ENCODE results near the gene OLFM2. TPM values are rescaled to one million over a fixed set of nuclear protein-coding genes. Genes with fewer than 3 reads are reported as not detected.
A peak's percentile ranks its signal among the peaks of the same experiment; 100 is the strongest.
"Not testable (repeated sequence)": the region's sequence is repeated elsewhere in the genome, so short reads cannot be mapped to it uniquely, and the experiment has no call there.

The OLFM2 gene
- polyA plus RNA-seq, 4 donors, result 17.8 to 30.7 (median 23.2) TPM

- DNase-seq (ENCODE audit: low read depth in 4 of 4, low spot score in 3 of 4), result no peak
Observed at GRCh38 chr19:9868983-9869617, 67.2 kb downstream of the OLFM2 start.

DNA sequence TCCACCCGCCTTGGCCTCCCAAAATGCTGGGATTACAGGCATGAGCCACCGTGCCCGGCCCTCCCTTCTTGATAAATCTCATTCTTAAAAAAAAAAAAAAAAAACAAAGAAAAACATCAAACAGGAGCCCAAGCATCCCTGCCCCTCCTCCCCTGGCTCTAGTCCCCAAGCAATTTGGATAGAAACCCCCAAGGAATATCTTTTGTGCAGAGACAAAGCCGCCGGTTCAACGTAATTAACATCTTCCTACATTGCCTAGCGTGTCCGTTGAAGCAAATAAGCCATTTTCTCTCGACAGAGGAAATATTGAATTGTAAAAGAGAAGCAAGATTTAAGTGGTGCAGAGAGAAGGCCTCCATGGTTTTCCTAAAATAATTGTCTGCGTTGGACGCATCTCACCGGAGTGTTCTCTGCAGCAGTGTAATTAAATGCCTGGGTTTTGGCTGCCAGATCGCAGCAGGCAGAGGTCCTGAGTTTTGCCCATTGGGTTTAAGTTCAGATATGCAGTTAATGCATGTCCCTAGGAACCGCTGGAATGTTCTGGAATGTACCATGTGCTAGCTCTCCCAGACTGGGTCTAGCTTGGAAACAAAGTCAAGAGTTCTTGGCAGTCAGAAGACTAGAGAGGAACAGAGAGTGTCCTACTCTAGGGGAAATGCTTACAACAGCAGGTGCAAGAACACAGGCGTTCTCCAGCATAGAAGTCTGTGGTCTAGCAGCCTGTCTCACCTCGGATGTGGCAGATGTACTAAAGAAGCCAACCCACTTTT lies 70.4 kb downstream of the OLFM2 start:
- no peak for DNase-seq (ENCODE audit: low read depth in 4 of 4, low spot score in 3 of 4)

DNA sequence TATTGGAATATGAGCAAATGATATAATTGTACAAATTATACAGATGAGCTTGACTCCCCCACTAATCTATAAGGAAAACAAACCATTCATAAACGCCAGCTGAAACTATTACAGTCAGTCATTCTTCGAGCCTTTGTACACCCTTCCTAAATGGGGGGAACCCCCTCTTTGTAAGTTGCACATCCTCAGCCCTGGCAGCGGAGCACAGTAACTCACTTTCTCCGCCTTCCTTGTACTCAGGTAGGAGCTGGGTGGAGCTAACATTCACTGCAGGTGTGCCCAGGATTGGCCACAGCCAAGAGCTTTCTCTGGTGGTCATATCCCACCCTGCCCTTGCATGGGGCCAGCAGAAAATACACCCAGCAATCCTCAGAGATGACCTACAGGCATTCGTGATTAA lies 72.6 kb downstream of the OLFM2 start:
- no peak for DNase-seq (ENCODE audit: low read depth in 4 of 4, low spot score in 3 of 4)

- no peak for DNase-seq (ENCODE audit: low read depth in 4 of 4, low spot score in 3 of 4)
Observed at GRCh38 chr19:9862938-9863337, 73.4 kb downstream of the OLFM2 start.

DNA sequence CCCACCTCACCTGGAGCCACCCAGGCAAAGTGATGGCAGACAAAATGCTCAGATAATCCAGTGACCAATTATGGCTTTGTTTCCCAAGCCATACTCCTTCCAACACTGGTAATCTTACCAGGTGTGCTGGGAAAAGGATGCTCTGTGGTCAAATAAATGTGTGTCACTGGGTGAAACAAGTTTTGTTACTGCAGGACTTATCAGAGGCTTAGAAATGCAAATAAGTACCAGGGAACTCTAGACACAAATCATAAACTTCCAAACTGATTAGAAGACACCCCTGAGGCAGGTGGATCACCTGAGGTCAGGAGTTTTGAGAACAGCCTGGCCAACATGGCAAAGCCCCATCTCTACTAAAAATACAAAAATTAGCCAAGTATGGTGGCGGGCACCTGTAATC lies 74.8 kb downstream of the OLFM2 start:
- no peak for DNase-seq (ENCODE audit: low read depth in 4 of 4, low spot score in 3 of 4)

DNA sequence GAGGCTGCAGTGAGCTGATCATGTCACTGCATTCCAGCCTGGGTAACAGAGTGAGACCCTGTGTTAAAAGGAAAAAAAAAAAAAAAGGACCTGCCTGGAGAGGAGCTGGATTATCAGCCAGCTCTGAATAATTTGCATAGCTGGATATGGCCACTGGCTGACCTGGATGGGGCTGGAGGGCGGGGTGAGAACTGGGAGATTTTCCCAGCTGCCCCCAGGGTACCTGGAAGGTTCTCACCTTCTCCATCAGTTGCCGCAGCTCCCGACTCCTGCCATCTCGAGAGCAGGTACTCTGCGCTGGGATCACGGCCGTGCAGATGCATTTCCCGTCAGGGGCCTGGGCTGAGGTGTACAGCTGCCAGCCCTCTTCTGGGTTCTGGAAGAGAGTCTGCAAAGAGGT lies 75.9 kb downstream of the OLFM2 start:
- DNase-seq (ENCODE audit: low read depth in 4 of 4, low spot score in 3 of 4), result no peak

DNA sequence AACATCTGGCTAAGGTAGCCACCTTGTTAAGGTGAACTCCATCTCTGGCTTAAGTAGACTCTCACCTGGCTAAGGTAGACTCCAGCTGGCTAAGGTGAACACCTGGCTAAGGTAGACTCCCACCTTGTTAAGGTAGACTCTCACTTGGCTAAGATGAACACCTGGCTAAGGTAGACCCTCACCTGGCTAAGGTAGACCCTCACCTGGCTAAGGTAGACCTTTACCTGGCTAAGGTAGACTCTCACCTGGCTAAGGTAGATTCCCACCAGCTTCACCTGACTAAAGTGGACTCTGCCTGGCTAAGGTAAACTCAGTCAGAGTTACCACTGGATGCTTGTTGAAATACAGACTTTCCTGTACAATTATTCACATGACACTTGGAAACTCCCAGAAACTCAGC lies 77.5 kb downstream of the OLFM2 start:
- no peak for DNase-seq (ENCODE audit: low read depth in 4 of 4, low spot score in 3 of 4)

DNA sequence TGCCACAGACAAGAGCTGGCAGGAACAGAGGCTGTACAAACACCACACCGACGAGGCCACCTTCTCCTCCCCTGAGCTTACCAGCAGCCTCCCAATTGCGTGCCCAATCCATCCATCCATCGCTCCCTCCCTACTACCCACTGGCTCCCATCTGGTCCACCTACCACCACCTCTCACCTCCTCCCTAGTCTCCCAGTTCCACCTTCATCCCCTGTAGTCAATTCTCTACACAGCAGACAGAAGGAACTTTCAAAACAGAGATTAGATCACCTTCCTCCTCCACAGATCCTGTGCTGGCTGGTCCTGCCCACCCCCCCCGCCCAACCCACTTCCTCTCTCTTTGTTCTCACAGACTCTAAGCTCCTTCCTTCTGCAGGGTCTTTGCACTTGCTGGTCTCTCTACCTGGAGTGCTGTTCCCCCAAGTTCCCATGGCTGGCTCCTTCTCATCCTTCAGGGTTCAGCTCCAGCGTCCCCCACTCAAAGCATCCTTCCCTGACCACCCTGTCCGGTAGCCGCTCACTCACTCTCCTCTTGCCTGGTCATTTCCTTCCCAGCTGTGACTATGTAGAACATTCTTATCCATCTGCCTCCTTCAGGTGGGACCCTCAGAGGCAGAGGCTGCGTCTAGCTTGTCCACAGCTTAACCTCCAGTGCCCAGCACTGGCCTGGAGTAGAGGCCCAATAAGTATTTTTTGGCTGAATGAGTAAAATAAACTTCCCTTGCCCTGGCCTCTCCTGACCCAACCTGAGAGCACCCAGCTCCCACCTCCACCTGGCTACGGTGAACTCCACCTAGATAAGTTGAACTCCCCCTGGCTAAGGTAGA lies 78.2 kb downstream of the OLFM2 start:
- no peak for DNase-seq (ENCODE audit: low read depth in 4 of 4, low spot score in 3 of 4)

DNA sequence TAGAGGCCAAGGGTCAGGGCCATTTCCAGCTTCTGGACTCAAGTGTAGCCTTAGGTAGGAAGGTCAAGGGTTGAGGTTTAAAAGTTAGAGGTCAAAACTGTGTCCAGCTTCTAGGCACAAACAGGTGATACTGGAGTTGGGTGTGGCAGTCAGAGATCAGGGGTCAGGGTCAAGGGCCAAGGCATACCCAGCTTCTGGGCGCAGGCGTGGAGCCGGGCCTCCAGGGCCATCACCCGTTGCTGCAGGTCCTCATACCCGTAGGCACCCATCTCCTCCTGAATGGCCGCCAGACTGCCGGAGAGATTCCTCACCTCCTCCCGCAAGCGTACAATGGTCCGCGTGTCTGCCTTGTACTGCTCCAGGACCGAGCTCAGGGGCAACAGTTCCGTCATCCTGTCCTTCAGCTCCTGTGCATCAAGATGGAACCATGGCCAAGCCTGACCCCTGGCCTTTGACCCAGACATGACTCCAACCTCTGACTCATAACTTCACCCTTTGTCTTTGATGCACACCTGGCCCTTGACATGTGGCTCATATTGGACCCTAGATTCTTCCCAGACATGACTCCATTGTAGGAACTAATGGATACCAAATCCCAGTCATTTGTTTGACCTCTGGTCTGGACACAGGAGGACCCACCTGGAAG lies 79.1 kb downstream of the OLFM2 start:
- no peak for DNase-seq (ENCODE audit: low read depth in 4 of 4, low spot score in 3 of 4)

DNA sequence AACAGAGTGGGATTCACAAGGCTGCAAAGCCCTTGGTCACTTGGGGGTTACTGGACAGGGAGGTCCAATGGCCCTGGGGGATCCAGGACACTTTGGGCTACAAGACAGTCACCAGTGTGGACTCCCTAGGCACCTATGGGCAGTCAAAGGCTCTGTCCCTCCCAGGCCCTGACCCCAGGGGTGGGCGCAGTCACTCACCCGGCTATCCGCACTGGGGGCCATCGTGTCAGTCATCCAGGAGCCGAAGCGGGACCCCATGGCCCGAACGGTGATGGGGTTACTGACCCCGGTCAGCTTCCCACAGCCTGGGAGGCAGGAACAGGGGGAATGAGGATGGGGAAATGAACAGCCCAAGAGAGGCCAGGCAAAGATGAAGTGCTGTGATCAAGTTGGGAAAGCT lies 79.7 kb downstream of the OLFM2 start:
- DNase-seq (ENCODE audit: low read depth in 4 of 4, low spot score in 3 of 4), result no peak

GRCh38 chr19:9854282-9854846 lies 82.0 kb downstream of the OLFM2 start:
- no peak for DNase-seq (ENCODE audit: low read depth in 4 of 4, low spot score in 3 of 4)

DNA sequence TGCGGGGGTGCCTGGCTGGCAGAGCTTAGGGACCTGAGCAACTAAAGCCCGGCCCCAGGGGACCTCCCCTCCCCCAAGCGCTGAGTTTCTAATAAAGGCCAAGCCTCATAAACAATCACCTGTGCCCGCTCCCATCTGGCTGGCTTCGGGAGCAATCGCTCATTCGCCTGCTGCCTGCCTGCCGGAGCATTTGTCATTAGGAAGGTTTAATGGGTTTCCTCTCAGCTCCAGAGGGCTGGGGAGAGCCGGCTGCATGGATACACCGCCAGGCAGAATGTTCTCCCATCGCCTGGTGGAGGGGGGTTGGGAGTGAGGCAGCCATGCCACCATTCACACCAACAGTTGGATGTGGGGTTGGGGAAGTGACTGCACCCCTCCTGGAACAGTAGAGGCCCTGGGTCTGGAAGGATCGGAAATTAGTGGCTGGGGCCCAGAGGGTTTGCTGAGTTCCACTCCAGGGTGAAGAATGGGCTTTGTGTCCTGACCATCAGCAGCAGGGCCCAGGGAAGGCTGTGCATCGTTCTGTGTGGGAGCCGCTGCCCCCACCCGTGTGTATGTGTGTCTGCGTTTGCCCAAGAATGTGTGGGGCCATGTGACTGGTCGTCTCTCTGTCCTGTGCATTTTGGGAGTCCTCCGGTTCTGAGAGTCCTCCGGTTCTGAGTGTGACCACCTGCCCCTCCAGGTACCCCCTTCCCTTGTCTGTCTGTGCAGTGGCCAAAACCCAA lies 85.9 kb downstream of the OLFM2 start:
- DNase-seq (ENCODE audit: low read depth in 4 of 4, low spot score in 3 of 4), result peak in 2 of 4 donors; percentile 28 to 58

DNA sequence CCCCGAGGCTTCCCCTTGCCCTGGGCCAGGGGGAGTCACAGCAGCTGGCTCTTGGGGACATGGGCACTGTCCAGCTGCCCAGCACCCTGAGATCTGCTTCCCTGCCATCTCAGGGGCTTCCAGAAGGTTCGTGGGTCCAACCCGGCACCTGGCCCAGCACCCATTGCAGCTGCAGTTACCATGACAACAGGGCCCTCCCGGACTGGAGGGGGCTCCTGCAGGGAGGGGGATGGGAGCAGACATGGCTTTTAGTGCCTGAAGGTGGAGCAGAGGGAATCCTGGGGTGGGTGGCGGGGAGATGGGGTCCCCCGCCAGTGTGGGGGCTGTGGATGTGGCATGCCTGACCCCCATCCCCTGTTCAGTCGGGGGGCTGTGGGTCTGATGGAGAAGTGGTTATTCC lies 86.5 kb downstream of the OLFM2 start:
- no peak for DNase-seq (ENCODE audit: low read depth in 4 of 4, low spot score in 3 of 4)

- no peak for DNase-seq (ENCODE audit: low read depth in 4 of 4, low spot score in 3 of 4)
Observed at GRCh38 chr19:9848762-9849161, 87.6 kb downstream of the OLFM2 start.

GRCh38 chr19:9848060-9848459 lies 88.3 kb downstream of the OLFM2 start:
- no peak for DNase-seq (ENCODE audit: low read depth in 4 of 4, low spot score in 3 of 4)

DNA sequence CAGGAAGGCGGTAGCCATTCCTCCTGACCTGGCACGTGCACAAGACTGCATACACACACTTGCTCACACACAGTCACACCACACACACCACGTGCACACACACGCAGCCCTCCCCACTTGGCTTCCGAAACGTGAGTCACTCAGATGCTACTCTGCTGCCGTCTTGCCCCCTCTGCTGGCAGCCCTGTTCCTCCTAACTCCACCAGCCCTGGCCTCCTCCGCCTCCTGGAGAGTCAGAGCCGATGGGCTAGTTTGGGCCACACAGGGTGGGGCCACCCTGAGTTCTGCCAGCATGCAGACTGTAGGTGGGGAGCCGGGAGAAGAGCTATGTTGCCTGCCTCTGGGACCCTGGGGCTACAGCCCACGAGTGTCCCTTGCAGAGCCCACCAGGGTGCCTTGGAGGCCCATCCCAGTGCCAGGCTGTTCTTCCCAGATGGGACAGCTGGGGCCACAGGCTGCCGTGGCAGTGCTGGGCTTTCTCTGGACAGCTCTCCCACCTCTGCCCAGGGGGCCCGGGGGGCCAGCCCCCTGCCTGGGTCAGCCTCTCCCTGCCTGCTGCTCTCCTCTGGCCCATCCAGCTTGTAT lies 89.1 kb downstream of the OLFM2 start:
- DNase-seq (ENCODE audit: low read depth in 4 of 4, low spot score in 3 of 4), result no peak

- not testable (repeated sequence) for DNase-seq (ENCODE audit: low read depth in 4 of 4, low spot score in 3 of 4)
Observed at GRCh38 chr19:9843626-9844273, 92.6 kb downstream of the OLFM2 start.

- no peak for DNase-seq (ENCODE audit: low read depth in 4 of 4, low spot score in 3 of 4)
Observed at GRCh38 chr19:9842834-9843625, 93.3 kb downstream of the OLFM2 start.

Measured in left renal pelvis (tissue), 4 donors.